Uterus (tissue), 2 donors: ENCODE results near the gene RAB7A.
"Not testable (repeated sequence)": the region's sequence is repeated elsewhere in the genome, so short reads cannot be mapped to it uniquely, and the experiment has no call there.

Experiments
- POLR2A ChIP-seq, 2 donors: fragments of 450-650 bp; IDR thresholded peaks; one replicate each; pipeline ENCODE4 v1.6.1; 2016; ENCODE audit warnings: antibody characterized with exemption in 2 of 2, mild to moderate bottlenecking in 1 of 2, moderate library complexity in 1 of 2
- TF ChIP-seq, protein P1 (sequence below), 4 experiments: fragments of 200-600 bp in 2 of 4; fragments of 450-650 bp in 2 of 4; sonication (generic) in 2 of 4; IDR thresholded peaks; one replicate each; pipeline ENCODE4 v1.5.1; 2016 to 2019; ENCODE audit warnings: antibody characterized with exemption in 4 of 4, mild to moderate bottlenecking in 2 of 4, moderate library complexity in 1 of 4

DNA sequence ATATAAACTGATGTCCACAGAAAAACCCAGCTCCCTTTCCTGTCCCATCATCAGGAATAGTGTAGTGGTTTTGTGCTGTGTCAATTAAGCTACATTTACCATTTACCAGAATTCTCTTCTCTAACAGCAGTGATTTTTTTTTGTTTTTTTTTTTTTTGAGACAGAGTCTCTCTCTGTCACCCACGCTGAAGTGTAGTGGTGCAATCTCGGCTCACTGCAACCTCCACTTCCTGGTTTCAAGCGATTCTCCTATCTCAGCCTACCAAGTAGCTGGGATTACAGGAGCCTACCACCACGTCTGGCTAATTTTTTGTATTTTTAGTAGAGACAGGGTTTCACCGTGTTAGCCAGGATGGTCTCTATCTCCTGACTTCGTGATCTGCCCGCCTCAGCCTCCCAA, 7.1 kb upstream of the RAB7A start:
- TF ChIP-seq, protein P1, sequence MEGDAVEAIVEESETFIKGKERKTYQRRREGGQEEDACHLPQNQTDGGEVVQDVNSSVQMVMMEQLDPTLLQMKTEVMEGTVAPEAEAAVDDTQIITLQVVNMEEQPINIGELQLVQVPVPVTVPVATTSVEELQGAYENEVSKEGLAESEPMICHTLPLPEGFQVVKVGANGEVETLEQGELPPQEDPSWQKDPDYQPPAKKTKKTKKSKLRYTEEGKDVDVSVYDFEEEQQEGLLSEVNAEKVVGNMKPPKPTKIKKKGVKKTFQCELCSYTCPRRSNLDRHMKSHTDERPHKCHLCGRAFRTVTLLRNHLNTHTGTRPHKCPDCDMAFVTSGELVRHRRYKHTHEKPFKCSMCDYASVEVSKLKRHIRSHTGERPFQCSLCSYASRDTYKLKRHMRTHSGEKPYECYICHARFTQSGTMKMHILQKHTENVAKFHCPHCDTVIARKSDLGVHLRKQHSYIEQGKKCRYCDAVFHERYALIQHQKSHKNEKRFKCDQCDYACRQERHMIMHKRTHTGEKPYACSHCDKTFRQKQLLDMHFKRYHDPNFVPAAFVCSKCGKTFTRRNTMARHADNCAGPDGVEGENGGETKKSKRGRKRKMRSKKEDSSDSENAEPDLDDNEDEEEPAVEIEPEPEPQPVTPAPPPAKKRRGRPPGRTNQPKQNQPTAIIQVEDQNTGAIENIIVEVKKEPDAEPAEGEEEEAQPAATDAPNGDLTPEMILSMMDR (IDR thresholded peaks at IDR 0.05) = not testable (repeated sequence)
- not testable (repeated sequence) for TF ChIP-seq POLR2A (IDR thresholded peaks at IDR 0.05)
